ENCODE measurements around the gene ARHGEF16.

Gene ARHGEF16

GRCh38 chr1:3409366-3410141, 44.9 kb upstream of the ARHGEF16 start:
- no peak for DNase-seq (ENCODE audit: low read depth)
- no peak for TF ChIP-seq CTCF (IDR thresholded peaks at IDR 0.05; ENCODE audit: insufficient read depth, low read depth, low read length, missing control alignments)
- H3K4me3 ChIP-seq (ENCODE audit: low read length) = no peak overlapping the region

- no peak overlapping the region for H3K4me3 ChIP-seq (ENCODE audit: low read length)
- TF ChIP-seq CTCF (IDR thresholded peaks at IDR 0.05; ENCODE audit: insufficient read depth, low read depth, low read length, missing control alignments) = peak; percentile 33
- peak; percentile 13 for DNase-seq (ENCODE audit: low read depth)
Measured at GRCh38 chr1:3410142-3410925, 44.1 kb upstream of the ARHGEF16 start.

- no peak for DNase-seq (ENCODE audit: low read depth)
- no peak for TF ChIP-seq CTCF (IDR thresholded peaks at IDR 0.05; ENCODE audit: insufficient read depth, low read depth, low read length, missing control alignments)
- no peak overlapping the region for H3K4me3 ChIP-seq (ENCODE audit: low read length)
Measured at GRCh38 chr1:3411806-3412205, 42.7 kb upstream of the ARHGEF16 start.

GRCh38 chr1:3412376-3412775, 42.1 kb upstream of the ARHGEF16 start:
- DNase-seq (ENCODE audit: low read depth) = no peak
- H3K4me3 ChIP-seq (ENCODE audit: low read length) = no peak overlapping the region
- no peak for TF ChIP-seq CTCF (IDR thresholded peaks at IDR 0.05; ENCODE audit: insufficient read depth, low read depth, low read length, missing control alignments)

- no peak overlapping the region for H3K4me3 ChIP-seq (ENCODE audit: low read length)
- no peak for DNase-seq (ENCODE audit: low read depth)
- TF ChIP-seq CTCF (IDR thresholded peaks at IDR 0.05; ENCODE audit: insufficient read depth, low read depth, low read length, missing control alignments) = no peak
Measured at GRCh38 chr1:3413975-3414710, 40.3 kb upstream of the ARHGEF16 start.

- no peak overlapping the region for H3K4me3 ChIP-seq (ENCODE audit: low read length)
- no peak for TF ChIP-seq CTCF (IDR thresholded peaks at IDR 0.05; ENCODE audit: insufficient read depth, low read depth, low read length, missing control alignments)
- DNase-seq (ENCODE audit: low read depth) = no peak
Measured at GRCh38 chr1:3415260-3416090, 39.0 kb upstream of the ARHGEF16 start.
